HG02885 (cell line): ENCODE measurements around the gene ASB18.
"Not testable (repeated sequence)": the region's sequence is repeated elsewhere in the genome, so short reads cannot be mapped to it uniquely, and the experiment has no call there.

Source experiments
- ATAC-seq: cut with Tn5 transposase; IDR thresholded peaks from one replicate; pipeline ENCODE4 v1.9.1; 2021; ENCODE audit warnings: mild to moderate bottlenecking; ENCODE audit not compliant: unreplicated experiment, poor library complexity

The ASB18 gene

GRCh38 chr2:236287656-236288055 lies 23.4 kb upstream of the ASB18 start:
- no peak for ATAC-seq

GRCh38 chr2:236286873-236287545 lies 22.8 kb upstream of the ASB18 start:
- no peak for ATAC-seq

- ATAC-seq: no peak
Observed at GRCh38 chr2:236284208-236284607, 20.0 kb upstream of the ASB18 start.

- ATAC-seq: no peak
Observed at GRCh38 chr2:236282406-236282805, 18.2 kb upstream of the ASB18 start.

GRCh38 chr2:236281423-236281822 lies 17.2 kb upstream of the ASB18 start:
- no peak for ATAC-seq

- ATAC-seq: no peak
Observed at GRCh38 chr2:236273126-236273525, 8.9 kb upstream of the ASB18 start.

- no peak for ATAC-seq
Observed at GRCh38 chr2:236271851-236272250, 7.6 kb upstream of the ASB18 start.

- not testable (repeated sequence) for ATAC-seq
Observed at GRCh38 chr2:236269876-236270275, 5.7 kb upstream of the ASB18 start.

- ATAC-seq: no peak
Observed at GRCh38 chr2:236265675-236266074, 1.5 kb upstream of the ASB18 start.

- no peak for ATAC-seq
Observed at GRCh38 chr2:236262238-236262637, 2.0 kb downstream of the ASB18 start.

GRCh38 chr2:236261452-236261851 lies 2.8 kb downstream of the ASB18 start:
- ATAC-seq: no peak

GRCh38 chr2:236259371-236259770 lies 4.8 kb downstream of the ASB18 start:
- ATAC-seq: no peak

- ATAC-seq: no peak
Observed at GRCh38 chr2:236257575-236257974, 6.6 kb downstream of the ASB18 start.

GRCh38 chr2:236257136-236257535 lies 7.1 kb downstream of the ASB18 start:
- no peak for ATAC-seq

GRCh38 chr2:236256366-236256985 lies 7.7 kb downstream of the ASB18 start:
- ATAC-seq: no peak

- no peak for ATAC-seq
Observed at GRCh38 chr2:236254674-236255073, 9.5 kb downstream of the ASB18 start.

- no peak for ATAC-seq
Observed at GRCh38 chr2:236254001-236254400, 10.2 kb downstream of the ASB18 start.

- no peak for ATAC-seq
Observed at GRCh38 chr2:236252602-236253001, 11.6 kb downstream of the ASB18 start.

- no peak for ATAC-seq
Observed at GRCh38 chr2:236250909-236251579, 13.2 kb downstream of the ASB18 start.

GRCh38 chr2:236250286-236250685 lies 13.9 kb downstream of the ASB18 start:
- no peak for ATAC-seq

- no peak for ATAC-seq
Observed at GRCh38 chr2:236249066-236249465, 15.1 kb downstream of the ASB18 start.
